Tibial artery (tissue), 4 donors: ENCODE data around the gene TPM2.
"Not testable (repeated sequence)": the region's sequence is repeated elsewhere in the genome, so short reads cannot be mapped to it uniquely, and the experiment has no call there.

Source experiments
- DNase-seq, 2 donors: peaks; one replicate each; pipeline ENCODE4 v3.0.0-alpha.2; 2019
- H3K27ac ChIP-seq, 2 donors: fragments of 200-600 bp; sonication (generic) in 1 of 2; 1 replicate in 1 of 2; 2 replicates in 1 of 2; pipeline ENCODE4 v1.5.1; 2018 to 2019; ENCODE audit warnings: mild to moderate bottlenecking in 1 of 2
- H3K27me3 ChIP-seq, 2 donors: fragments of 200-600 bp; sonication (generic) in 1 of 2; one replicate each; pipeline versions ENCODE4 v1.5.1 to v1.6.0; 2016 to 2019
- H3K36me3 ChIP-seq, 3 donors: fragments of 200-600 bp; sonication (generic) in 2 of 3; one replicate each; pipeline ENCODE4 v1.5.1; 2016 to 2019; ENCODE audit warnings: mild to moderate bottlenecking in 2 of 3
- H3K4me1 ChIP-seq, 4 donors: fragments of 200-600 bp; sonication (generic) in 2 of 4; 1 replicate in 3 of 4; 2 replicates in 1 of 4; pipeline ENCODE4 v1.5.1; 2016 to 2019
- H3K4me3 ChIP-seq, 2 donors: fragments of 200-600 bp; sonication (generic) in 1 of 2; 1 replicate in 1 of 2; 2 replicates in 1 of 2; pipeline ENCODE4 v1.5.1; 2018 to 2019; ENCODE audit warnings: mild to moderate bottlenecking in 2 of 2
- H3K9me3 ChIP-seq, 3 donors: fragments of 200-600 bp; sonication (generic) in 1 of 3; one replicate each; pipeline ENCODE4 v1.5.1; 2016 to 2019
- intact Hi-C: fragments of 100-400 bp; cut with DNase I; formaldehyde crosslinking; loops from one replicate; pipeline ENCODE4 v1.15.0; 2023; ENCODE audit warnings: low total_unique reads
- TF ChIP-seq, protein P1 (sequence below), 2 experiments: fragments of 200-600 bp in 1 of 2; fragments of 450-650 bp in 1 of 2; IDR thresholded peaks; one replicate each; pipeline ENCODE4 v1.5.1; 2017 to 2019; ENCODE audit warnings: antibody characterized with exemption in 2 of 2, mild to moderate bottlenecking in 1 of 2, moderate library complexity in 1 of 2

Gene TPM2

DNA sequence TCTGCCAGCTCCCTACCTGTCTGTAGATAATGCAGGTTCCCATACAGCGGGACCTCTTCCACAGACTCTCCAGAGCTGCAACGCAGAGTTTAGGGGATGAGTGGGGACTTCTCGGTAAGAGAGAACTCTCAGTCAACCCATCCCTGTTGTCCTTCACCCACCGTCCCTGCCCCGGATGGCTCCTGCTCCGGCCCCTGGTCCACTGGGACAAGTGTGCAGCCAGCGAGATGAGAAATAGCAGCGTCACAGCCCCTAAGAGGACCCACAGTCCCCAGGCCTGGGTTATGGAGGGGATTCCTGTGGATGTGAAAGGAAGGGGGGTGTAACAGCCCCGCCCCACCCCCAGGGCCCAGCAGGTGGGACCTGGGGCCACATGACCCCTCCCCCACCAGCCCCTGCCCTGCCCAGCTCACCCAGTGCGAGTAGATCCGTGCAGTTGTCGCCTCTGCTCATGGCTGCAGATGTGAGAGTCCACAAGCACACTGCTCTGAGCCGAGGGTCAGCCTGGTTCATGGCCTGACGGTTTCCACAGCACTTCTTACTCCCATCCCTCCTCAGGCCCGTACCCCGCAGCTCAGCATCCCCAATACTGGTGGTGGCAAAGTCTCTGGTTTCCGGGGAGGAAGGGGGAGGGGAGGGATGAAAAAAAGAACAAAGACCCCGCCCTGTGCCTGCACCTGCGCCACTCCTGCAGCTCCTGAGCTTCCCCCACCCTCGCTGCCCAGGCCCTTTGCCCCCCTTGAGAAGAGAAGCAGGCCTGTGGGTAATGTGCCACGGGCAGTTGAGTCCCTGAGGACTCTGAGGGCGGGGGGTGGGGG is 39.2 kb downstream of the TPM2 start, which contains the start of gene SIT1:
TSS of gene SIT1 (minus strand) at position 591 of the 818 bp plus-strand sequence. CDS start at position 513, 78 bp downstream.
- peak within 1 kb of the TSS; percentile 55 to 70 for H3K27ac ChIP-seq
- DNase-seq = peak in 1 of 2 donors; percentile 66
- intact Hi-C loops = no loop called here
- H3K27me3 ChIP-seq = no peaks in the 10 kb centered on the region
- H3K4me3 ChIP-seq = peak within 1 kb of the TSS in 1 of 2 donors; percentile 8
- H3K36me3 ChIP-seq = no peaks in the 10 kb centered on the region
- TF ChIP-seq, protein P1, sequence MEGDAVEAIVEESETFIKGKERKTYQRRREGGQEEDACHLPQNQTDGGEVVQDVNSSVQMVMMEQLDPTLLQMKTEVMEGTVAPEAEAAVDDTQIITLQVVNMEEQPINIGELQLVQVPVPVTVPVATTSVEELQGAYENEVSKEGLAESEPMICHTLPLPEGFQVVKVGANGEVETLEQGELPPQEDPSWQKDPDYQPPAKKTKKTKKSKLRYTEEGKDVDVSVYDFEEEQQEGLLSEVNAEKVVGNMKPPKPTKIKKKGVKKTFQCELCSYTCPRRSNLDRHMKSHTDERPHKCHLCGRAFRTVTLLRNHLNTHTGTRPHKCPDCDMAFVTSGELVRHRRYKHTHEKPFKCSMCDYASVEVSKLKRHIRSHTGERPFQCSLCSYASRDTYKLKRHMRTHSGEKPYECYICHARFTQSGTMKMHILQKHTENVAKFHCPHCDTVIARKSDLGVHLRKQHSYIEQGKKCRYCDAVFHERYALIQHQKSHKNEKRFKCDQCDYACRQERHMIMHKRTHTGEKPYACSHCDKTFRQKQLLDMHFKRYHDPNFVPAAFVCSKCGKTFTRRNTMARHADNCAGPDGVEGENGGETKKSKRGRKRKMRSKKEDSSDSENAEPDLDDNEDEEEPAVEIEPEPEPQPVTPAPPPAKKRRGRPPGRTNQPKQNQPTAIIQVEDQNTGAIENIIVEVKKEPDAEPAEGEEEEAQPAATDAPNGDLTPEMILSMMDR (IDR thresholded peaks at IDR 0.05) = no peak
- H3K9me3 ChIP-seq = no peaks in the 10 kb centered on the region
- H3K4me1 ChIP-seq = peaks cover 0 to 20% (median 10%) of the 10 kb centered on the region in 4 donors

GRCh38 chr9:35649431-35650340 is 40.0 kb downstream of the TPM2 start:
- peak overlapping the region; percentile 55 to 70 for H3K27ac ChIP-seq
- no peaks in the 10 kb centered on the region for H3K36me3 ChIP-seq
- peak; percentile 68 to 79 for DNase-seq
- intact Hi-C loops = no loop called here
- TF ChIP-seq, protein P1 (IDR thresholded peaks at IDR 0.05) = no peak
- peaks cover 0 to 21% (median 10%) of the 10 kb centered on the region in 4 donors for H3K4me1 ChIP-seq
- no peaks in the 10 kb centered on the region for H3K27me3 ChIP-seq
- H3K4me3 ChIP-seq = peak overlapping the region in 1 of 2 donors; percentile 8
- no peaks in the 10 kb centered on the region for H3K9me3 ChIP-seq

DNA sequence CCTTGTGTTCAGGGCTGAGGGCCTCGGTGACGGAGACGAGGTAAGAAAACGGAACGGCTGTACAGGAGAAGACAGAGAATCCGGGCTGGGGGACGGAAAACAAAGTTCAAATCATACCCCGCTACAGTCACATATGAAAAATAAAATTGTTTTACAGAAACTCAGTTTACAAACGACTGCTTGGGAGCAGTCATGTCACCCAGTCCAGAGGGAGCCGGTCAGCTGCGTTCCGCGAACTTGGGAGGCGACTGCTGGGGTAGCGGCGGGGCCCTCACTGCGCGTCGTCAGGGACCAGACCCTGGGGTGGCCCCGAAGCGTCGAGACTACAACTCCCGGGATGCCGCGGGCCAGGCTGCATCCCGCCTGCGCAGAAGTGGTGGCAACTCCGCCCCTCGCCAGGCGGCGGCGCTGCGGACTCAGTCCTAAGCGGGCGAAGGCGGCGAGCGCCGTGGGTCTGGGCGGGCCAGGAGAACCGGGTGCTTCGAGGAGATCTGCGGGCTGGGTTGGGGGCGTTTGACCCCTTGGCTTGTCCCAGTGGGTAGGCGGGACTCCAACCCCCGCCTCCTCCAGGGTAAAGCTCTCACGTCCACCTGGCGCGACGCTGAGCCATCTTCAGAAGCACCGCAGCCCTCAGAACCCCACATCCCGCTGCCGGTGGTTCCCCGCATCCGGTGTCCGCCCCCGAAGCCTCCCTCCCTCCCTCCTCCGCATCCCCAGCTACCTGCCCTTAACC is 43.0 kb downstream of the TPM2 start:
- intact Hi-C loops = no loop called here
- Histone ChIP-seq H3K4me1 (peaks cover 0 to 21% (median 10%) of the 10 kb centered on the region in 4 donors), H3K36me3 (no peaks in the 10 kb centered on the region), H3K9me3 (no peaks in the 10 kb centered on the region), H3K4me3 (peak overlapping the region; percentile 57 to 68), H3K27me3 (no peaks in the 10 kb centered on the region), H3K27ac (peak overlapping the region; percentile 89 to 92)
- peak; percentile 94 to 96 for DNase-seq
- TF ChIP-seq, protein P1 (IDR thresholded peaks at IDR 0.05) = peak; percentile 96 to 97

GRCh38 chr9:35646153-35646532 is 43.6 kb downstream of the TPM2 start:
- TF ChIP-seq, protein P1 (IDR thresholded peaks at IDR 0.05) = no peak
- intact Hi-C loops = no loop called here

GRCh38 chr9:35645736-35646135 is 44.0 kb downstream of the TPM2 start:
- Histone ChIP-seq H3K27ac (peak overlapping the region; percentile 89 to 92), H3K4me3 (peak overlapping the region; percentile 57 to 68), H3K4me1 (peaks cover 0 to 21% (median 10%) of the 10 kb centered on the region in 4 donors)
- peak in 1 of 2 donors; percentile 56 for DNase-seq
- H3K36me3 ChIP-seq, intact Hi-C loops, H3K9me3 ChIP-seq, H3K27me3 ChIP-seq: not testable (repeated sequence)

More at GRCh38 chr9:35646153-35646532, 43.6 kb downstream of the TPM2 start:
- peak overlapping the region; percentile 57 to 68 for H3K4me3 ChIP-seq
- peaks cover 0 to 21% (median 10%) of the 10 kb centered on the region in 4 donors for H3K4me1 ChIP-seq
- no peaks in the 10 kb centered on the region for H3K9me3 ChIP-seq
- H3K27me3 ChIP-seq = no peaks in the 10 kb centered on the region
- DNase-seq = peak in 1 of 2 donors; percentile 29
- H3K36me3 ChIP-seq = no peaks in the 10 kb centered on the region
- peak overlapping the region; percentile 89 to 92 for H3K27ac ChIP-seq
